IMR-90 (cell line): Measurements from ENCODE around the gene LDLRAD3. TPM values are rescaled to one million over a fixed set of nuclear protein-coding genes. Genes with fewer than 3 reads are reported as not detected.

ENCODE experiments used
- ATAC-seq: fragments of 200-7000 bp; cut with Tn5 transposase; 2 replicates; pipeline ENCODE4 v1.9.1; 2020; ENCODE audit warnings: low read depth, mild to moderate bottlenecking, moderate library complexity
- BruUV-seq: library from RNA; stranded (reverse); fragments of 400-500 nt; replicated peaks from 2 replicates; lab custom pipeline; 2021; lab: Mats Ljungman, UMichigan
- CTCF ChIA-PET: fragments of 300-600 bp; formaldehyde crosslinking; extraction: SDS; loops from one replicate; lab custom pipeline; 2021; ENCODE audit warnings: antibody characterized with exemption; lab: Yijun Ruan, JAX
- POLR2A ChIA-PET: fragments of 300-600 bp; sonication (Branson Sonifier 250); formaldehyde crosslinking; loops from one replicate; lab custom pipeline; 2022; ENCODE audit warnings: antibody characterized with exemption; ENCODE audit not compliant: unreplicated experiment; lab: Charles Lee
- DNase-seq: peaks from one replicate; pipeline ENCODE4 v3.0.0; 2013
- H2AFZ ChIP-seq: replicated peaks from 2 replicates; pipeline ENCODE3; 2013; ENCODE audit warnings: low read length, mild to moderate bottlenecking; ENCODE audit not compliant: poor library complexity
- H2AK5ac ChIP-seq: 2 replicates; pipeline ENCODE4 v1.6.1; 2013; ENCODE audit warnings: low read depth, low read length, inconsistent platforms
- H2AK9ac ChIP-seq: replicated peaks from 2 replicates; pipeline ENCODE3; 2013; ENCODE audit warnings: mild to moderate bottlenecking, low read depth, low read length, moderate library complexity; ENCODE audit not compliant: poor library complexity
- H2BK120ac ChIP-seq: 2 replicates; pipeline ENCODE4 v1.6.1; 2013; ENCODE audit warnings: low read depth, low read length, inconsistent platforms
- H2BK15ac ChIP-seq: 3 replicates; pipeline ENCODE4 v1.6.1; 2013; ENCODE audit warnings: low read depth, low read length, inconsistent platforms
- H2BK20ac ChIP-seq: 2 replicates; pipeline ENCODE4 v1.6.1; 2013; ENCODE audit warnings: low read depth, mild to moderate bottlenecking, inconsistent platforms, low read length, moderate library complexity
- H2BK5ac ChIP-seq: 2 replicates; pipeline ENCODE4 v1.6.1; 2013; ENCODE audit warnings: mild to moderate bottlenecking, low read depth, low read length, inconsistent platforms; ENCODE audit not compliant: poor library complexity, severe bottlenecking
- H3K14ac ChIP-seq: replicated peaks from 2 replicates; pipeline ENCODE4 v1.6.1; 2013; ENCODE audit warnings: low read depth, low read length, inconsistent platforms
- H3K18ac ChIP-seq: 2 replicates; pipeline ENCODE4 v1.6.1; 2013; ENCODE audit warnings: low read depth, low read length, control low read depth
- H3K23ac ChIP-seq: 2 replicates; pipeline ENCODE4 v1.6.1; 2013; ENCODE audit warnings: low read depth, low read length, inconsistent platforms
- H3K27ac ChIP-seq: 2 replicates; pipeline ENCODE4 v1.5.1; 2013; ENCODE audit warnings: mild to moderate bottlenecking, control low read depth, low read length; ENCODE audit not compliant: insufficient read depth
- H3K27me3 ChIP-seq: 2 replicates; pipeline ENCODE4 v1.6.1; 2013; ENCODE audit warnings: low read length; ENCODE audit not compliant: control insufficient read depth, insufficient read depth
- H3K36me3 ChIP-seq: 2 replicates; pipeline ENCODE4 v1.6.1; 2013; ENCODE audit warnings: low read length, mixed read lengths; ENCODE audit not compliant: control insufficient read depth, insufficient read depth
- H3K4ac ChIP-seq: 2 replicates; pipeline ENCODE4 v1.6.1; 2013; ENCODE audit warnings: low read depth, low read length, inconsistent platforms
- H3K4me1 ChIP-seq: 2 replicates; pipeline ENCODE4 v1.6.1; 2013; ENCODE audit warnings: low read length, mixed read lengths; ENCODE audit not compliant: control insufficient read depth, insufficient read depth
- H3K4me2 ChIP-seq: 2 replicates; pipeline ENCODE4 v1.6.1; 2013; ENCODE audit warnings: low read depth, mild to moderate bottlenecking, control low read depth, low read length, moderate library complexity
- H3K4me3 ChIP-seq: 2 replicates; pipeline ENCODE4 v1.5.1; 2013; ENCODE audit warnings: low read depth, mild to moderate bottlenecking, control low read depth, low read length, moderate library complexity; ENCODE audit not compliant: insufficient read depth
- H3K56ac ChIP-seq: 2 replicates; pipeline ENCODE4 v1.6.1; 2013; ENCODE audit warnings: low read length, inconsistent platforms; ENCODE audit not compliant: insufficient read depth; ENCODE audit errors: extremely low read depth
- H3K79me1 ChIP-seq, 2 experiments: 2 replicates each; pipeline ENCODE4 v1.6.1; 2013; ENCODE audit warnings: low read length in 2 of 2, inconsistent platforms in 1 of 2, low read depth in 1 of 2
- H3K9ac ChIP-seq: 2 replicates; pipeline ENCODE4 v1.6.1; 2013; ENCODE audit warnings: low read depth, low read length, control low read depth
- H3K9me1 ChIP-seq: 2 replicates; pipeline ENCODE4 v1.6.1; 2013; ENCODE audit warnings: low read length, inconsistent platforms; ENCODE audit not compliant: insufficient read depth
- H3K9me3 ChIP-seq: 2 replicates; pipeline ENCODE4 v1.6.1; 2013; ENCODE audit warnings: low read length; ENCODE audit not compliant: control insufficient read depth, insufficient read depth
- H4K20me1 ChIP-seq: 2 replicates; pipeline ENCODE4 v1.6.1; 2013; ENCODE audit warnings: low read length, inconsistent platforms; ENCODE audit not compliant: insufficient read depth
- H4K5ac ChIP-seq: 2 replicates; pipeline ENCODE4 v1.6.1; 2013; ENCODE audit warnings: mild to moderate bottlenecking, low read depth, low read length, control low read depth
- H4K8ac ChIP-seq, 2 experiments: 2 replicates each; pipeline ENCODE4 v1.6.1; 2013; ENCODE audit warnings: low read depth in 2 of 2, low read length in 2 of 2, control low read depth in 1 of 2, inconsistent platforms in 1 of 2
- H4K91ac ChIP-seq: 2 replicates; pipeline ENCODE4 v1.6.1; 2013; ENCODE audit warnings: low read depth, low read length, inconsistent platforms; ENCODE audit not compliant: insufficient read depth
- BHLHE40 ChIP-seq: fragments of 150-350 bp; IDR thresholded peaks from 2 replicates; pipeline ENCODE4 v1.6.1; 2016; ENCODE audit warnings: mild to moderate bottlenecking, low read depth, low read length
- RAD21 ChIP-seq: IDR thresholded peaks from 2 replicates; pipeline ENCODE4 v1.6.1; 2012; ENCODE audit warnings: low read length, improper control_type of control experiment
- RCOR1 ChIP-seq: IDR thresholded peaks from 2 replicates; pipeline ENCODE4 v1.6.1; 2012; ENCODE audit warnings: mild to moderate bottlenecking, low read length, improper control_type of control experiment; ENCODE audit not compliant: insufficient replicate concordance
- RFX5 ChIP-seq: IDR thresholded peaks from 2 replicates; pipeline ENCODE4 v1.8.0; 2012; ENCODE audit warnings: low read depth, mild to moderate bottlenecking, low read length, moderate library complexity
- SMC3 ChIP-seq: fragments of 150-350 bp; IDR thresholded peaks from 2 replicates; pipeline ENCODE4 v1.6.1; 2016; ENCODE audit warnings: low read depth, mild to moderate bottlenecking, antibody characterized with exemption, low read length, moderate library complexity
- USF2 ChIP-seq: fragments of 150-350 bp; IDR thresholded peaks from 2 replicates; pipeline ENCODE4 v1.6.1; 2017; ENCODE audit warnings: mild to moderate bottlenecking, antibody characterized with exemption, low read length, low read depth
- WGBS, 2 experiments: methylation state at CpG; one replicate each; pipeline versions ENCODE4 v1.1.5 to v1.1.7; 2013; ENCODE audit warnings: missing lambda C conversion rate in 2 of 2; ENCODE audit not compliant: insufficient read length in 1 of 2; ENCODE audit errors: extremely low coverage in 2 of 2; 5-methylcytosine and 5-hydroxymethylcytosine counted together
- dilution Hi-C: fragments of 300-500 bp; cut with HindIII; formaldehyde crosslinking; loops from one replicate; pipeline ENCODE4 v1.14.3; 2018; ENCODE audit warnings: low sequenced_read_pairs; ENCODE audit not compliant: unreplicated experiment
- in situ Hi-C: fragments of 300-500 bp; cut with MboI; formaldehyde crosslinking; loops from 3 replicates; pipeline ENCODE4 v1.14.3; 2019; ENCODE audit warnings: low sequenced_read_pairs, inconsistent platforms, mixed read lengths
- intact Hi-C: fragments of 100-400 bp; cut with micrococcal nuclease; formaldehyde crosslinking; loops from 2 replicates; pipeline ENCODE4 v1.10.0; 2022
- polyA plus RNA-seq, 3 experiments: library from polyadenylated mRNA; depleted of rRNA; stranded (reverse); fragments of >200 nt; gene quantifications; 2 replicates each; pipeline ENCODE4 v1.2.3, GENCODE V29; 2012; ENCODE audit warnings: low replicate concordance in 1 of 3
- total RNA-seq: library from RNA; depleted of rRNA; stranded (reverse); fragments of >200 nt; gene quantifications from 2 replicates; pipeline ENCODE4 v1.2.3, GENCODE V29; 2012
- TF ChIP-seq, protein P1 (sequence below): fragments of 150-350 bp; IDR thresholded peaks from 2 replicates; pipeline ENCODE4 v1.6.1; 2016; ENCODE audit warnings: low read depth, mild to moderate bottlenecking, low read length, moderate library complexity, borderline replicate concordance

Gene LDLRAD3
- total and polyA plus RNA-seq, 2 of the 4 experiments (the other 2 are of a cell fraction) = 2.7 to 6.4 TPM

GRCh38 chr11:36142879-36143278 is 199.0 kb downstream of the LDLRAD3 start:
- no peak overlapping the region for H2BK5ac ChIP-seq
- H3K4me1 ChIP-seq = no peaks in the 10 kb centered on the region
- no peak overlapping the region for H2AFZ ChIP-seq
- no TSS peak for BruUV-seq
- ChIA-PET POLR2A (no interaction called here), CTCF (interaction anchor here (0.6 to 2.1 kb wide), 2 partner anchors 11 to 1580 kb away, joined by 3 to 7 read pairs; no protein-coding TSS in a partner anchor)
- 100% methylated on average over 4 of the region's 6 CpGs; no CpG with 5 or more reads in 1 of the 2 experiments for WGBS, 2 experiments
- no peak for DNase-seq
- peak overlapping the region; percentile 26 for H2AK9ac ChIP-seq
- H3K79me1 ChIP-seq = no peaks in the 10 kb centered on the region
- no peak overlapping the region for H2BK20ac ChIP-seq
- no peak overlapping the region for H3K14ac ChIP-seq
- dilution Hi-C loops (no loop called here), intact Hi-C loops (no loop called here), in situ Hi-C loops (no loop called here)
- no peak overlapping the region for H3K18ac ChIP-seq
- no peaks in the 10 kb centered on the region for H3K9me1 ChIP-seq
- H2BK120ac ChIP-seq = no peak overlapping the region
- no peak for ATAC-seq
- no peaks in the 10 kb centered on the region for H3K9me3 ChIP-seq
- no peak overlapping the region for H2AK5ac ChIP-seq
- H3K36me3 ChIP-seq = no peaks in the 10 kb centered on the region
- no peaks in the 10 kb centered on the region for H4K20me1 ChIP-seq
- no peak overlapping the region for H4K8ac ChIP-seq
- no peak overlapping the region for H3K56ac ChIP-seq
- no peak overlapping the region; the same call in 1 of the 2 replicates for H3K4ac ChIP-seq
- no peak overlapping the region for H3K4me2 ChIP-seq
- no peak overlapping the region for H3K23ac ChIP-seq
- TF ChIP-seq RCOR1 (no peak), RFX5 (no peak), BHLHE40 (no peak), RAD21 (no peak), USF2 (no peak), SMC3 (no peak)
- TF ChIP-seq, protein P1, sequence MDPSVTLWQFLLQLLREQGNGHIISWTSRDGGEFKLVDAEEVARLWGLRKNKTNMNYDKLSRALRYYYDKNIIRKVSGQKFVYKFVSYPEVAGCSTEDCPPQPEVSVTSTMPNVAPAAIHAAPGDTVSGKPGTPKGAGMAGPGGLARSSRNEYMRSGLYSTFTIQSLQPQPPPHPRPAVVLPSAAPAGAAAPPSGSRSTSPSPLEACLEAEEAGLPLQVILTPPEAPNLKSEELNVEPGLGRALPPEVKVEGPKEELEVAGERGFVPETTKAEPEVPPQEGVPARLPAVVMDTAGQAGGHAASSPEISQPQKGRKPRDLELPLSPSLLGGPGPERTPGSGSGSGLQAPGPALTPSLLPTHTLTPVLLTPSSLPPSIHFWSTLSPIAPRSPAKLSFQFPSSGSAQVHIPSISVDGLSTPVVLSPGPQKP = no peak
- H3K4me3 ChIP-seq = no peak overlapping the region
- H3K27me3 ChIP-seq = no peaks in the 10 kb centered on the region
- H4K5ac ChIP-seq = no peak overlapping the region
- no peak overlapping the region for H3K9ac ChIP-seq
- H2BK15ac ChIP-seq = no peak overlapping the region
- no peak overlapping the region for H4K91ac ChIP-seq
- H3K27ac ChIP-seq = no peak overlapping the region
